SK-N-MC (cell line): ENCODE data around the gene SYNPO2.

ENCODE experiments used
- EZH2 ChIP-seq: fragments of 200-600 bp; sonication (generic); IDR thresholded peaks from one replicate; pipeline ENCODE4 v1.6.1; 2017; ENCODE audit warnings: antibody characterized with exemption
- FOXP2 ChIP-seq: optimal IDR thresholded peaks from 2 replicates; pipeline ENCODE3; 2011; ENCODE audit warnings: mild to moderate bottlenecking, moderate library complexity; ENCODE audit not compliant: insufficient read depth; ENCODE audit errors: extremely low read length, control extremely low read depth
- POLR2AphosphoS5 ChIP-seq: IDR thresholded peaks from 2 replicates; pipeline ENCODE4 v1.6.1; 2012; ENCODE audit warnings: mild to moderate bottlenecking, low read depth, low read length, borderline replicate concordance

DNA sequence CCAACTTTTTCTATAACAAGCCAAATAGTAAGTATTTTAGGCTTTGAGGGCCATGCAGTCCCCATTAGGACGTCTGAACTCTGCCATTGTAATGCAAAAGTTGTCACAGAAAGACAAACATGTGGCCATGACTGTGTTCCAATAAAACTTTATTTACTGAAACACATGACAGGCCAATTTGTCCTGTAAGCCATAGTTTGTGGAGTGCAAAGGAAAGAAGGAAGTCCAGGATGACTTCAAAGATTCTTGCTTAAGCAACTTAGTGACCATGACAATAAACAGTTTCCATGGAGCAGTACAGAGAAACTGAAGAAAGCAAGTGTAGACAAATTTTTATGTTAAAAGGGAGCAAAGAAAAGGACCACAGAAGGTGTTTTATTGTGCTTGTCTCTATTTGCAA is 212.0 kb downstream of the SYNPO2 start:
- TF ChIP-seq POLR2AphosphoS5 (no peak), EZH2 (no peak), FOXP2 (no peak)
